Measurements from ENCODE around the gene AMMECR1.
"Not testable (repeated sequence)": the region's sequence is repeated elsewhere in the genome, so short reads cannot be mapped to it uniquely, and the experiment has no call there.

AMMECR1 gene

GRCh38 chrX:110338935-110339334 is 21.1 kb upstream of the AMMECR1 start:
- POLR2A ChIA-PET: no interaction called here
- TF ChIP-seq SP1 (IDR thresholded peaks at IDR 0.05) (no peak), NFRKB (IDR thresholded peaks at IDR 0.05) (no peak), ELF4 (IDR thresholded peaks at IDR 0.05) (no peak), CTBP1 (IDR thresholded peaks at IDR 0.05; ENCODE audit: borderline replicate concordance) (no peak), FOXK2 (IDR thresholded peaks at IDR 0.05) (no peak), HDGF (IDR thresholded peaks at IDR 0.05; ENCODE audit: borderline replicate concordance) (no peak), TARDBP (IDR thresholded peaks at IDR 0.05) (no peak), SUZ12 (IDR thresholded peaks at IDR 0.05) (no peak), ZNF384 (IDR thresholded peaks at IDR 0.05) (no peak), FOXA1 (IDR thresholded peaks at IDR 0.05) (no peak), L3MBTL2 (conservative IDR thresholded peaks at IDR 0.05) (no peak), BHLHE40 (IDR thresholded peaks at IDR 0.05; ENCODE audit: borderline replicate concordance) (no peak), ARNT (IDR thresholded peaks at IDR 0.05) (no peak), FOXM1 (IDR thresholded peaks at IDR 0.05; ENCODE audit: borderline replicate concordance) (no peak)
- no peak for DNase-seq (ENCODE audit: extremely low spot score)
- CTCF ChIA-PET: no interaction called here

- POLR2A ChIA-PET; DNase-seq (ENCODE audit: extremely low spot score); CTCF ChIA-PET: not testable (repeated sequence)
These were observed 15.6 kb upstream of the AMMECR1 start for GRCh38 chrX:110333458-110333857.

GRCh38 chrX:110331444-110332030 is 13.7 kb upstream of the AMMECR1 start:
- ChIA-PET CTCF (no interaction called here), POLR2A (no interaction called here)

GRCh38 chrX:110328613-110329012 is 10.7 kb upstream of the AMMECR1 start:
- DNase-seq (ENCODE audit: extremely low spot score); CTCF ChIA-PET: not testable (repeated sequence)
- POLR2A ChIA-PET: interaction anchor here (1.1 kb wide), 1 partner anchor 10 kb away, joined by 3 read pairs; no protein-coding TSS in a partner anchor

More at GRCh38 chrX:110331444-110332030, 13.7 kb upstream of the AMMECR1 start:
- TF ChIP-seq FOXA1 (IDR thresholded peaks at IDR 0.05) (no peak), SP1 (IDR thresholded peaks at IDR 0.05) (no peak), HDGF (IDR thresholded peaks at IDR 0.05; ENCODE audit: borderline replicate concordance) (no peak), SUZ12 (IDR thresholded peaks at IDR 0.05) (no peak), FOXM1 (IDR thresholded peaks at IDR 0.05; ENCODE audit: borderline replicate concordance) (no peak), ZNF384 (IDR thresholded peaks at IDR 0.05) (no peak), NFRKB (IDR thresholded peaks at IDR 0.05) (no peak), PKNOX1 (IDR thresholded peaks at IDR 0.05) (no peak), ARNT (IDR thresholded peaks at IDR 0.05) (no peak), TARDBP (IDR thresholded peaks at IDR 0.05) (no peak)
- DNase-seq (ENCODE audit: extremely low spot score): no peak

- no peak for TF ChIP-seq ELF4 (IDR thresholded peaks at IDR 0.05)
- ChIA-PET POLR2A (interaction anchor here (1.1 kb wide), 1 partner anchor 9 kb away, joined by 3 read pairs; no protein-coding TSS in a partner anchor), CTCF (no interaction called here)
- DNase-seq (ENCODE audit: extremely low spot score): no peak
These were observed 9.5 kb upstream of the AMMECR1 start for GRCh38 chrX:110327336-110327735.

GRCh38 chrX:110326712-110327111 is 8.8 kb upstream of the AMMECR1 start:
- POLR2A ChIA-PET: interaction anchor here (0.6 kb wide), 1 partner anchor 8 kb away, joined by 3 read pairs; no protein-coding TSS in a partner anchor
- DNase-seq (ENCODE audit: extremely low spot score): no peak

GRCh38 chrX:110322603-110323002 is 4.7 kb upstream of the AMMECR1 start:
- peak; percentile 32 for DNase-seq (ENCODE audit: extremely low spot score)
- POLR2A ChIA-PET: interaction anchor here (0.8 to 1.4 kb wide), 5 partner anchors 11 to 87 kb away, joined by 3 to 6 read pairs (median 4); no protein-coding TSS in a partner anchor
- TF ChIP-seq PKNOX1 (IDR thresholded peaks at IDR 0.05) (peak; percentile 62), SP1 (IDR thresholded peaks at IDR 0.05) (no peak)
- CTCF ChIA-PET: interaction anchor here (0.6 to 1.4 kb wide), 8 partner anchors 8 to 166 kb away, joined by 3 to 7 read pairs (median 3); no protein-coding TSS in a partner anchor

More at GRCh38 chrX:110326712-110327111, 8.8 kb upstream of the AMMECR1 start:
- no peak for TF ChIP-seq SUZ12 (IDR thresholded peaks at IDR 0.05)
- TF ChIP-seq CTBP1 (IDR thresholded peaks at IDR 0.05; ENCODE audit: borderline replicate concordance): no peak
- no peak for TF ChIP-seq ARNT (IDR thresholded peaks at IDR 0.05)
- no peak for TF ChIP-seq L3MBTL2 (conservative IDR thresholded peaks at IDR 0.05)
- no peak for TF ChIP-seq BHLHE40 (IDR thresholded peaks at IDR 0.05; ENCODE audit: borderline replicate concordance)
- TF ChIP-seq SP1 (IDR thresholded peaks at IDR 0.05): no peak
- CTCF ChIA-PET: interaction anchor here (0.6 kb wide), 1 partner anchor 18 kb away, joined by 3 read pairs; no protein-coding TSS in a partner anchor

- TF ChIP-seq ZNF384 (IDR thresholded peaks at IDR 0.05) (no peak), FOXA1 (IDR thresholded peaks at IDR 0.05) (no peak), ARNT (IDR thresholded peaks at IDR 0.05) (no peak), FOXM1 (IDR thresholded peaks at IDR 0.05; ENCODE audit: borderline replicate concordance) (no peak), SUZ12 (IDR thresholded peaks at IDR 0.05) (no peak), LEF1 (IDR thresholded peaks at IDR 0.05; ENCODE audit: borderline replicate concordance) (no peak), HDGF (IDR thresholded peaks at IDR 0.05; ENCODE audit: borderline replicate concordance) (no peak), PKNOX1 (IDR thresholded peaks at IDR 0.05) (no peak), CTBP1 (IDR thresholded peaks at IDR 0.05; ENCODE audit: borderline replicate concordance) (no peak), FOXK2 (IDR thresholded peaks at IDR 0.05) (no peak), NFRKB (IDR thresholded peaks at IDR 0.05) (no peak), L3MBTL2 (conservative IDR thresholded peaks at IDR 0.05) (no peak), SP1 (IDR thresholded peaks at IDR 0.05) (no peak), TARDBP (IDR thresholded peaks at IDR 0.05) (no peak), BHLHE40 (IDR thresholded peaks at IDR 0.05; ENCODE audit: borderline replicate concordance) (no peak), ELF4 (IDR thresholded peaks at IDR 0.05) (no peak)
- ChIA-PET CTCF (interaction anchor here (0.6 to 1.4 kb wide), 4 partner anchors 20 to 175 kb away, joined by 3 to 6 read pairs (median 3); no protein-coding TSS in a partner anchor), POLR2A (interaction anchor here (0.9 to 1.4 kb wide), 3 partner anchors 10 to 75 kb away, joined by 3 to 4 read pairs (median 4); no protein-coding TSS in a partner anchor)
- DNase-seq (ENCODE audit: extremely low spot score): no peak
These were observed 3.8 kb upstream of the AMMECR1 start for GRCh38 chrX:110321670-110322069.
